B cell (primary cell): Measurements from ENCODE around the gene DCST2. TPM values are rescaled to one million over a fixed set of nuclear protein-coding genes. Genes with fewer than 3 reads are reported as not detected.

Experiments
- ATAC-seq: fragments of 200-7000 bp; cut with Tn5 transposase; one replicate; pipeline ENCODE4 v1.10.0; 2021; ENCODE audit warnings: low read depth, mild to moderate bottlenecking, moderate number of reproducible peaks, moderate library complexity
- CTCF ChIA-PET: fragments of 350-600 bp; sonication (Branson Sonifier 250); formaldehyde crosslinking; loops from one replicate; lab custom pipeline; 2021; ENCODE audit warnings: antibody characterized with exemption, inconsistent platforms; lab: Charles Lee
- POLR2A ChIA-PET: fragments of 350-600 bp; sonication (Branson Sonifier 250); formaldehyde crosslinking; loops from one replicate; lab custom pipeline; 2021; ENCODE audit warnings: antibody characterized with exemption; lab: Charles Lee
- DNase-seq: peaks from one replicate; pipeline ENCODE4 v3.0.0; 2013
- H2AFZ ChIP-seq: 2 replicates; pipeline ENCODE4 v1.6.1; 2012; ENCODE audit warnings: mild to moderate bottlenecking, low read depth, low read length; ENCODE audit not compliant: insufficient read depth, poor library complexity, severe bottlenecking
- H3K27ac ChIP-seq, 2 donors: 1 replicate in 1 of 2; 2 replicates in 1 of 2; pipeline ENCODE4 v1.5.1; 2012 to 2013; ENCODE audit warnings: low read length in 2 of 2, mild to moderate bottlenecking in 2 of 2, moderate library complexity in 1 of 2
- H3K27me3 ChIP-seq, 4 experiments: fragments of 200-600 bp in 1 of 4; sonication (generic) in 1 of 4; replicated peaks in 1 of 4; 1 replicate in 2 of 4; 2 replicates in 2 of 4; pipeline versions ENCODE4 v1.6.1 to v1.7.0; 2013 to 2016; ENCODE audit warnings: low read length in 3 of 4, mild to moderate bottlenecking in 2 of 4, mixed read lengths in 1 of 4, moderate library complexity in 1 of 4; ENCODE audit not compliant: insufficient read depth in 4 of 4, control insufficient read depth in 3 of 4; ENCODE audit errors: control extremely low read depth in 1 of 4
- H3K36me3 ChIP-seq, 2 experiments: replicated peaks in 1 of 2; 1 replicate in 1 of 2; 2 replicates in 1 of 2; pipeline versions ENCODE4 v1.6.1 to v1.7.1; 2013; ENCODE audit warnings: low read length in 1 of 2; ENCODE audit not compliant: insufficient read depth in 2 of 2, control insufficient read depth in 1 of 2; ENCODE audit errors: control extremely low read depth in 1 of 2, extremely low read depth in 1 of 2
- H3K4me1 ChIP-seq, 2 donors: fragments of 200-600 bp in 1 of 2; sonication (generic) in 1 of 2; 1 replicate in 1 of 2; 2 replicates in 1 of 2; pipeline versions ENCODE4 v1.5.1 to v1.6.1; 2013 to 2017; ENCODE audit warnings: low read length in 2 of 2; ENCODE audit not compliant: control insufficient read depth in 2 of 2, insufficient read depth in 2 of 2
- H3K4me2 ChIP-seq: replicated peaks from 2 replicates; pipeline ENCODE3; 2012; ENCODE audit warnings: mild to moderate bottlenecking, low read depth, low read length; ENCODE audit not compliant: poor library complexity, severe bottlenecking
- H3K4me3 ChIP-seq, 5 experiments: fragments of 200-600 bp in 1 of 5; sonication (generic) in 1 of 5; 1 replicate in 3 of 5; 2 replicates in 2 of 5; pipeline versions ENCODE4 v1.5.1 to v1.7.0; 2011 to 2016; ENCODE audit warnings: low read length in 4 of 5, mild to moderate bottlenecking in 4 of 5, low read depth in 2 of 5, control low read depth in 1 of 5, moderate library complexity in 1 of 5; ENCODE audit not compliant: insufficient read depth in 1 of 5; ENCODE audit errors: control extremely low read depth in 1 of 5, extremely low read depth in 1 of 5
- H3K79me2 ChIP-seq: fragments of 200-600 bp; sonication (generic); one replicate; pipeline ENCODE4 v1.6.0; 2016; ENCODE audit warnings: low read length; ENCODE audit not compliant: control insufficient read depth, insufficient read depth
- H3K9ac ChIP-seq: fragments of 200-600 bp; sonication (generic); 2 replicates; pipeline ENCODE4 v1.6.1; 2017; ENCODE audit warnings: mild to moderate bottlenecking, low read length, moderate library complexity
- H3K9me3 ChIP-seq, 3 donors: one replicate each; pipeline versions ENCODE4 v1.6.1 to v1.7.1; 2013; ENCODE audit warnings: low read length in 2 of 3; ENCODE audit not compliant: control insufficient read depth in 2 of 3, insufficient read depth in 1 of 3; ENCODE audit errors: control extremely low read depth in 1 of 3
- H4K20me1 ChIP-seq: 2 replicates; pipeline ENCODE4 v1.6.0; 2012; ENCODE audit warnings: mild to moderate bottlenecking, low read length; ENCODE audit not compliant: insufficient read depth, control insufficient read depth, poor library complexity, severe bottlenecking
- H3K27ac Mint-ChIP-seq: one replicate; pipeline ENCODE4 v1.8.0; 2021; ENCODE audit warnings: mixed read lengths
- H3K27me3 Mint-ChIP-seq: one replicate; pipeline ENCODE4 v1.8.0; 2021; ENCODE audit warnings: mixed read lengths
- H3K4me1 Mint-ChIP-seq: one replicate; pipeline ENCODE4 v1.8.0; 2021; ENCODE audit warnings: mixed read lengths
- H3K4me3 Mint-ChIP-seq: one replicate; pipeline ENCODE4 v1.8.0; 2021; ENCODE audit warnings: mixed read lengths
- H3K9me3 Mint-ChIP-seq: one replicate; pipeline ENCODE4 v1.8.0; 2022; ENCODE audit warnings: mixed read lengths; ENCODE audit not compliant: insufficient read depth
- EZH2 ChIP-seq: IDR thresholded peaks from 2 replicates; pipeline ENCODE4 v1.6.1; 2012; ENCODE audit warnings: borderline replicate concordance, low read depth, mild to moderate bottlenecking, moderate library complexity, low read length; ENCODE audit not compliant: insufficient read depth, poor library complexity, severe bottlenecking
- whole genome bisulfite sequencing: methylation state at CpG from one replicate; pipeline ENCODE4 v1.1.5; 2013; ENCODE audit warnings: missing lambda C conversion rate; ENCODE audit not compliant: insufficient coverage; 5-methylcytosine and 5-hydroxymethylcytosine counted together
- intact Hi-C: fragments of 100-400 bp; cut with micrococcal nuclease; formaldehyde crosslinking; loops from one replicate; pipeline ENCODE4 v1.10.0; 2022
- polyA plus RNA-seq: library from polyadenylated mRNA; depleted of rRNA; stranded (reverse); fragments of >200 nt; gene quantifications from 2 replicates; pipeline ENCODE4 v1.2.3, GENCODE V29; 2012
- total RNA-seq, 2 donors: library from RNA; stranded (reverse); fragments of 120-200 nt in 1 of 2; gene quantifications; 1 replicate in 1 of 2; 2 replicates in 1 of 2; pipeline versions ENCODE4 v1.2.3 to v1.2.4, GENCODE V29; 2013 to 2022
- TF ChIP-seq, protein P1 (sequence below): fragments of 200-600 bp; IDR thresholded peaks from one replicate; pipeline ENCODE4 v1.8.0; 2022; ENCODE audit warnings: antibody characterized with exemption, mild to moderate bottlenecking

Gene DCST2
- total and polyA plus RNA-seq, 2 donors (not counting 1 experiment from before 2014, with no cell fraction given) = 0.89 to 5.4 TPM

DNA sequence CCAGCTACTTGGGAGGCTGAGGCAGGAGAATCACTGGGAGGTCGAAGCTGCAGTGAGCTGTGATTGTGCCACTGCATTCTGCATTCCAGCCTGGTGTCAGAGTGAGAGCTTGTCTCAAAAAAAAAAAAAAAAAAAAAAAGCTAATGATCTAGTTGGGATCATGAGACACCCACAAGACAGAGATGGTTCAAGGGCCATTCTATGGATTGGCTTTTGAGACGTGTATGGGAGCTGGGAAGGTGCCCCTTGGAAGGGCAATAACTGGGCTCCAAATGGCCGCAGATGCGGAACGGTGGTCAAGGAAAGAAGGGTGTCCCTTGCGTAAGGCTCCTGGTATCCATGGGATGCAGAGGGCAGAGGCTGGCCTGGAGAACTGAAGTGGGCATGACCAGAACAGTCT lies 10.8 kb upstream of the DCST2 start:
- Histone ChIP-seq H3K4me1 (no peaks in the 10 kb centered on the region), H3K4me3 (no peak overlapping the region), H3K4me2 (no peak overlapping the region), H3K27ac (no peak overlapping the region), H3K27me3 (peaks cover 0 to 1% (median 0%) of the 10 kb centered on the region in 4 experiments), H3K79me2 (no peaks in the 10 kb centered on the region), H3K9me3 (no peaks in the 10 kb centered on the region), H2AFZ (no peak overlapping the region), H3K9ac (no peak overlapping the region), H3K36me3 (no peaks in the 10 kb centered on the region), H4K20me1 (no peaks in the 10 kb centered on the region)
- Mint-ChIP-seq H3K27me3 (peaks cover 3% of the 10 kb centered on the region), H3K9me3 (no peaks in the 10 kb centered on the region), H3K4me1 (peaks cover 7% of the 10 kb centered on the region), H3K4me3 (no peak overlapping the region), H3K27ac (no peak overlapping the region)
- intact Hi-C loops = no loop called here
- 83% methylated on average over 6 of the region's 6 CpGs for WGBS
- no peak for TF ChIP-seq EZH2
- TF ChIP-seq, protein P1, sequence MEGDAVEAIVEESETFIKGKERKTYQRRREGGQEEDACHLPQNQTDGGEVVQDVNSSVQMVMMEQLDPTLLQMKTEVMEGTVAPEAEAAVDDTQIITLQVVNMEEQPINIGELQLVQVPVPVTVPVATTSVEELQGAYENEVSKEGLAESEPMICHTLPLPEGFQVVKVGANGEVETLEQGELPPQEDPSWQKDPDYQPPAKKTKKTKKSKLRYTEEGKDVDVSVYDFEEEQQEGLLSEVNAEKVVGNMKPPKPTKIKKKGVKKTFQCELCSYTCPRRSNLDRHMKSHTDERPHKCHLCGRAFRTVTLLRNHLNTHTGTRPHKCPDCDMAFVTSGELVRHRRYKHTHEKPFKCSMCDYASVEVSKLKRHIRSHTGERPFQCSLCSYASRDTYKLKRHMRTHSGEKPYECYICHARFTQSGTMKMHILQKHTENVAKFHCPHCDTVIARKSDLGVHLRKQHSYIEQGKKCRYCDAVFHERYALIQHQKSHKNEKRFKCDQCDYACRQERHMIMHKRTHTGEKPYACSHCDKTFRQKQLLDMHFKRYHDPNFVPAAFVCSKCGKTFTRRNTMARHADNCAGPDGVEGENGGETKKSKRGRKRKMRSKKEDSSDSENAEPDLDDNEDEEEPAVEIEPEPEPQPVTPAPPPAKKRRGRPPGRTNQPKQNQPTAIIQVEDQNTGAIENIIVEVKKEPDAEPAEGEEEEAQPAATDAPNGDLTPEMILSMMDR = no peak
- POLR2A ChIA-PET = interaction anchor here (0.5 to 2.1 kb wide), 4 partner anchors 8 to 128 kb away, joined by 3 to 8 read pairs (median 4); partner anchors contain the start of gene PMVK
- ATAC-seq (no peak), DNase-seq (no peak)
- CTCF ChIA-PET = interaction anchor here (0.6 to 16.6 kb wide), 26 partner anchors 11 to 712 kb away, joined by 3 to 370 read pairs (median 5); partner anchors contain the start of genes CKS1B, DCST1, DCST2 and EFNA4

- no peak overlapping the region for H3K4me3 Mint-ChIP-seq
- H3K27me3 Mint-ChIP-seq = peaks cover 3% of the 10 kb centered on the region
- no peaks in the 10 kb centered on the region for H3K9me3 ChIP-seq
These were observed 10.2 kb upstream of the DCST2 start for GRCh38 chr1:155043793-155044192.

More at GRCh38 chr1:155043793-155044192, 10.2 kb upstream of the DCST2 start:
- no peak overlapping the region for H3K27ac Mint-ChIP-seq
- CTCF ChIA-PET = interaction anchor here (0.6 to 16.6 kb wide), 24 partner anchors 18 to 711 kb away, joined by 3 to 370 read pairs (median 5); partner anchors contain the start of genes CKS1B, EFNA4, KRTCAP2 and PBXIP1
- Histone ChIP-seq H4K20me1 (no peaks in the 10 kb centered on the region), H3K27ac (no peak overlapping the region), H3K4me1 (no peaks in the 10 kb centered on the region), H3K27me3 (peaks cover 0 to 5% (median 0%) of the 10 kb centered on the region in 4 experiments), H3K36me3 (no peaks in the 10 kb centered on the region), H2AFZ (no peak overlapping the region), H3K4me2 (no peak overlapping the region), H3K4me3 (no peak overlapping the region), H3K9ac (no peak overlapping the region), H3K79me2 (no peaks in the 10 kb centered on the region)
- intact Hi-C loops = no loop called here
- DNase-seq (no peak), ATAC-seq (no peak)
- POLR2A ChIA-PET = interaction anchor here (0.5 to 0.8 kb wide), 4 partner anchors 8 to 128 kb away, joined by 3 to 4 read pairs (median 4); no protein-coding TSS in a partner anchor
- 77% methylated on average over 2 of the region's 3 CpGs for WGBS
- H3K4me1 Mint-ChIP-seq = peaks cover 7% of the 10 kb centered on the region
- no peak for TF ChIP-seq EZH2
- TF ChIP-seq, protein P1 = no peak
- no peaks in the 10 kb centered on the region for H3K9me3 Mint-ChIP-seq
